NCI-H460 (cell line): Measurements from ENCODE around the gene DLG2. TPM values are rescaled to one million over a fixed set of nuclear protein-coding genes. Genes with fewer than 3 reads are reported as not detected.
"Not testable (repeated sequence)": the region's sequence is repeated elsewhere in the genome, so short reads cannot be mapped to it uniquely, and the experiment has no call there.

Experiments used
- DNase-seq: peaks from one replicate; pipeline ENCODE4 v3.0.0-alpha.2; 2016; ENCODE audit warnings: low read depth; ENCODE audit errors: extremely low read depth
- total RNA-seq: library from RNA; depleted of rRNA; stranded (reverse); fragments of >200 nt; shearing (Covaris generic); gene quantifications from 2 replicates; pipeline ENCODE4 v1.2.3, GENCODE V29; 2014

Gene DLG2
- total RNA-seq, 1 experiment from 2014 or later, result 115 TPM

DNA sequence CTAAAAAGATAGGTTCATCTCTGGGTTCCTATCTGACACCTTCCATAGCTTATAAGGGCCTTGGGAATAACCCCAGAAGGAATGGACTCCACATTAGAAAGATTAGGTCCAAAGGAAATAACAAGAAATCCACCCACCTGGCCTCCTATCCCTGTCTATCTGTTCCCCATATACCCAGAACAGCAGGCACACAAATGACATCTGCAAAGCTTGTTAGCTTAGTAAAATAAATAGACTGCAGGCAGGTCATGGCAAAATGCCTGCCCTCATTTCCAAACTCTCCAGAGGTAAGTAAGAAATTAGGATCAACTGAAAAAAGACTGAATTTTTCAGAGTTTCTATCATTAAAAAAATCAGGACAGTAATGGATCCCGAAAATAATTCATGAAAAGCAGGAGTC lies 489.5 kb downstream of the DLG2 start:
- DNase-seq, result no peak

GRCh38 chr11:85133636-85134035 lies 493.5 kb downstream of the DLG2 start:
- DNase-seq, result no peak

DNA sequence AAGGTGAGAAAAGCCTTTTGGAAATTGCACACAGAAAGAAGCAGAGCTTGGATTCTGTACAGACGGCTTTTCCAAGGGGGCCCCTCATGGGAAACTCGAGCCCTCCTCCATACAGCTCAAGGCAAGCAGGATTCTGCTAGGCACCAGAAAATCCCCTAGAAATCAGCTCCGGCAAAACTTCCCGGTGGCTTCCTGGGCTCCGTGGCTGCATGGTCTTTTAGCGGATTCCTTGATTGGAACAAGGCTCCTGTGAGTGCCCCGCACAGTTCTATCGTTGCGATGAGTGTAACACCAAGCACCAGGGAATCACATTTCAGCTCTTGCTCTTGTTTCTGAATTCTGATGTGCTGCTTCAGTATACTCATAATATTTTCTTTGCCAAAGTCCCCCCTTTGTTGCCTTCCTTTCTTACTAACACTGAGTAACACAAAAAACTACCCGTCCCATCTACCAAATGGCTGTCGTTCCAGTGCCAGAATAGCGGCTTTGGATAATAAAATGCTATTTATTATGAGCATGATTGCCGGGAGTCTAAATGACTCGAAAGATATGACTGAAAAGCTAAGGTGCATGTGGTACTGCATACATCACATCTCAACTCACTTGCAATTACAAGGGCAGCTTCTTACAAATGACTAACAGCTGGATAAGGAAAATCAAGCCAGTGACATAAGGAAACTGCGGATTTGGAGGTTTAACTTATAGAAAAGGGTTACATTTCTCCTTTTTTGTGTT lies 494.1 kb downstream of the DLG2 start:
- DNase-seq, result no peak

GRCh38 chr11:85127349-85127748 lies 499.8 kb downstream of the DLG2 start:
- no peak for DNase-seq

DNA sequence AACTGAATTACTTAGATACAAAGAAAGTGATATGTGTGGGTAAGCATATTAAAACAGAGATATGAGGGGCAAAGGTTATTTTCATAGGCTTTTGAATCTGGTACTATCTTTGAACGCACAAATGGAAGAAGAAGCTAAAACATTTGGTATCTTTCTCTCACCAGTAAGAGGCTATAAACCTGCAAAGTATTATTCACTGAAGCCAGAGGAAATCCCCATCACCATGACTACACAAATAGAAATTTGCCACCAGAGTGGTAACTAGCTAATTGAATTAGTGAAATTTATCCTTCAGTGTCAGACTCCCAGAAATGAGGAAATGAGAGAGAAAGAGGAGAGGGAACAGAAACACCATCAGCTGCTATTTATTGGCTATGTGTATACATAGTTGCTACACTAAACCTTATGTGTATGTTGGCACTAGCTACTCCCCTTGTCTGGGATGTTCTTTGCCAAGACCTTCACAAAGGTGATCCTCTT lies 503.4 kb downstream of the DLG2 start:
- DNase-seq, result no peak

DNA sequence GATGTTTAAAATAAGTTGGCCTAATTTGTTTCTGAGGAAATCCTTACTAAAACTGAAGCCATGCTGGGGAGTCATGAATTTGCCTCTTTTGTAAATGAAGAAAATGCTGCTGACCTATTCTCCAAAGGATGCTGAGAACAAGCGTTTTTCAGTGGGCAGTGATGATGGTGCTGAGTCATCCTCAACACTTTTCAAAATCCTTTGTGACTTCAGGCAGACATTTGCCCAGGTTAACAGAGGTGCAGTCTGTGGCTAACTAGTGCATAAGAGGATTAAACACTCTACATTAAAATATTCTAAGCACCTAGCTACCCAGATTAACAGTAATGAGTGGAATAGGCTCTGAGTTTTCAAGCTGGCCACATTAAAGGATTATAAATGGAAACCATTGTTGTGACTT lies 509.0 kb downstream of the DLG2 start:
- DNase-seq, result no peak

- no peak for DNase-seq
Measured at GRCh38 chr11:85115798-85116197, 511.3 kb downstream of the DLG2 start.

- DNase-seq, result no peak
Measured at GRCh38 chr11:85114786-85115185, 512.4 kb downstream of the DLG2 start.

GRCh38 chr11:85110246-85110645 lies 516.9 kb downstream of the DLG2 start:
- DNase-seq, result not testable (repeated sequence)

GRCh38 chr11:85109141-85109540 lies 518.0 kb downstream of the DLG2 start:
- DNase-seq, result no peak

DNA sequence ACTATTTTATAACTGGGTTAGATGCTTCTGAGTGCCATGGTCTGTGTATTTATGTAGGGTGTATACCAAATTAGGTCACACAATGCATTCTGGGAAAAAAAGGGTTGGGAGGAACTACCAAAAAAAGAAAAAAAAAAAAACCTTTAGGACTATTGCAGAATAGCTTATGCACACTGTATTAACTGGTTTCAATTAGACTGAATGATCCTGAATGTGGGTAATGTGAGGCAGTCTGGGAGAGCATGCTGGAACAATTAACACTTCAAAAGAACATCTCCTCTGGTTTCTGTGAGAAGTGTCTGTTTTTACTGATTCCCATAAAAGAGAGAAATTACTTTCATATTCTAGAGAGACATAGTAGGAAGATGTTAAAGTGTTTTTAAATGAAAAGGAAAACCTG lies 521.3 kb downstream of the DLG2 start:
- DNase-seq, result no peak

DNA sequence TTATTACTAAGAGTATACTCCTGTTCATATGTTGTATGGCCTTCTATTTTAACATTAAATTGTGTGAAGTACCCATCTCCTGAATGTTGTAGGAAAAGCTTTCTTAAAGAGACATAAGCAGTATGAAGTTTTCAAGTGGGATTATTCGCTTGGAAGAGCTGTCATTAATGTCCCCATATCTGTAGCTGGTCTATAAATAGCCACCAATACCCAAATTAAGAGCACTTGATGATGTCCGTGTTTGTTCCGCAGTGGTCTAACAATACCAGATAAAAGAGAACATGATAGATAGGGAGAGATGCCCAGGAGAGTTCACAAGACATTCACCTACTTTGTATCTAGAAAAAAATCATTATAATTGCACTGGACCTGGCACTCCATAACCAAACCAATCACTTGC lies 527.6 kb downstream of the DLG2 start:
- no peak for DNase-seq

GRCh38 chr11:85098996-85099395 lies 528.1 kb downstream of the DLG2 start:
- DNase-seq, result no peak

DNA sequence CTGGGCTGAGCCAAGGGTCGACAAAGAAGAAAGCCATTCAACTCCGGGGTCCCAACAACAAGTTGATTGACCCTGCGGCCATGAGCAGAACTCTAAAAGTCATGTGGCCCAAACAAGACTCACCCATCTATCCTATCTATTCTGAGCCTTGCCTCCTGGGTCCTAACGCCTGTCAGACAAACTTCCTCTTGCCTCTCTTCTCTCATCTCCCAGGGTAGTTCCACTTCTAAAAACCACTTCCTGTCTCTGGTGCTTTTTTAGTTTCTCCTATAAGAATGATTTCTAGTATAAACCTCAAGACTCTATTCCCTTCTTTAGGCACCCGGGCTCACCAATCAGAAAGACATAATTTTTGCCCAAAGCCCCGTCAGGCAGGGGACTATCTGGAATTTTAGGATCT lies 530.2 kb downstream of the DLG2 start:
- DNase-seq, result no peak

GRCh38 chr11:85095239-85095638 lies 531.9 kb downstream of the DLG2 start:
- no peak for DNase-seq

DNA sequence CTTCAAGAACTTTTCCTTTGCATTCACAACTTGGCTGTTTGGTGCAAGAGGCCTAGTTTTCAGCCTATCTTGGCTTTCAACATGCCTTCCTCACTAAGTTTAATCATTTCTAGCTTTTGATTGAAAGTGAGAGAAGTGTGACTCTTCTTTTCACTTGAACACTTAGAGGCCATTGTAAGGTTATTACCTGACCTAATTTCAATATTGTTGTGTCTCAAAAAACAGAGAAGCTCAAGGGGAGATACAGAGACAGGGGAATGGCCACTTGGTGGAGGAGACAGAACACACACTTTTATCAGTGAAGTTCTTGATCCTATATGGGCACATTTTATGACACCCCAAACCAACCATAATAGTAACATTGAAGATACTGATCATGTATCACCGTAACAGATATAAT lies 532.3 kb downstream of the DLG2 start:
- no peak for DNase-seq

DNA sequence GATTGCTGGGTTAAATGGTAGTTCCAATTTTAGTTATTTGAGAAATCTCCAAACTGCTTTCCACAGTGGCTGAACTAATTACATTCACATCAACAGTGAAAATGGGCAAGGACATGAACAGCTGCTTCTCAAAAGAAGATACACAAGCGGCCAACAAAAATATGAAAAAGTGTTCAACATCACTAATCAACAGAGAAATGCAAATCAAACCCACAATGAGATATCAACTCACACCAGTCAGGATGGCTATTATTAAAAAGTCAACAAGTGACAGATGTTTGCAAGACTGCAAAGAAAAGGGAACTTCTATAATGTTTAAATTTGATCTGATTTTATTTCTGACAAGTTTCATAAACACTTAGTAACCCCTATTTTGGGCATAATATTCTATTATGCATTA lies 537.5 kb downstream of the DLG2 start:
- no peak for DNase-seq

- no peak for DNase-seq
Measured at GRCh38 chr11:85088286-85088685, 538.9 kb downstream of the DLG2 start.

DNA sequence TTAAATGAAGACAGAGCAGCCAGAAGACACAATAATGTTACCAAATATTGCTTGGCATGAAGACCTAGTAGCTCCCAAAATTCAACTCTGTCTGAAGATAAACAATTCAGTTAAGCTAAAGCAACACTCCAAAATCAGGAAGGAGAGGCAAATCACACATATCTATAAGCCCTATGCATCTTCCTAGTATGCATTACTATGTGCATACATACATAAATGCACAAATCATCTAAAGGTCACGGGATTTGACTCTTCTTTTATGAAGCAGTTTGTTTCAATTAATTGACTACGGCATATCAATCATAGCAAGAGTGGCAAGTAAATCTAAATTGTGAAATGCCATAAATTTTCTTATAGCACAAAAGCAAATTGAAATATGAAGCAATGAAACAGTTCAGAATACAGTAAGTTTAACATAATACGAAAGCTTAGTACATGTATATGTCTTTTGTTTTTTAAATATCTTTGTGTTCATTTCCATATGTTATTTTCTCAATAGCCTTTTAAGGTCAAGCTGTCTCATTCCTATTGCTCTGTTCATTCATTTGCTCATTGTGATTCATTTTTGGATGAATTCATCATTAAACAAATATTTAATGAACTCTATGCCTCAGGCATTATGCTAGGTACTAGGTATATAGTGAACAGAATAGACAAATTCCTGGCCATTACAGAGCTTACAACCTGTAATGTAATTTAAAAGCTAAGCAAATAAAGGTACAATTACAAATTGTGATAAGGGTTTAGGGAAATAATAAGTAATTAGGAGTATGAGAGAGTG lies 540.5 kb downstream of the DLG2 start:
- no peak for DNase-seq

DNA sequence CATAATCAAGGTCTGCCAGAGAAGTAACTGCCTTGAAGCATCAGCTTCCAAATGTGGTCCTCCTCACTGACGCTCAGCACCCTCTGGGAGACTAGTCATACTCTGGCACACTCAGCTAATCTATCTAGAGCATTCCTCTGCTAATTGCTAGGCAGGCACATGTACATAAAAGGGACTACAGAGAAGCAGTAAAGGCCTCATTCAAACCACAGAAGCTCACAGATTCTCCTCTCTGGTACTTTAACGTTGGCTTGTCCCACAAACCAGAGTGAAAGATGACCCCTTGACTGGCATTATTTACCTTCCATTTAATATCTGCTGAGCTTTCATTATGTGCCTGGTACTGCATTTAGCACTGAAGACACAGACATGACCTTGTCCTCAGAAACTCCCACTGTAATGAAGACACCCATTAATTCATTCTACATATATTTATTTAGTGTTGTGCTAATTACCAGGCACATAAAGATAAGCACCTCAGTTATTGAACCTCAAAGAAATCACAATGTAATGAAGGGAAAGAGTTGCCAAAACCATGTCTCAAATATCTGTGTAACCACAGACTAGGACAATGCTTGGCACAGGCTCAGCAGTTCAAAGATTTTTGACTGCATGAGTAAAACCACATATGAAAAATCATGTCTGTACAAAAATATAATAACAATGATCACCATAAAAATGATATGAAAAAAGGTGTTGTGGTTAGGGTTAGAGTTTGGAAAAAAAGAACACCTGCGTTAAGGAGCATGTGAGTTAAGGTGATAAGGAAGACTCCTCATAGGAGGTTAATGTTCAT lies 550.4 kb downstream of the DLG2 start:
- no peak for DNase-seq

DNA sequence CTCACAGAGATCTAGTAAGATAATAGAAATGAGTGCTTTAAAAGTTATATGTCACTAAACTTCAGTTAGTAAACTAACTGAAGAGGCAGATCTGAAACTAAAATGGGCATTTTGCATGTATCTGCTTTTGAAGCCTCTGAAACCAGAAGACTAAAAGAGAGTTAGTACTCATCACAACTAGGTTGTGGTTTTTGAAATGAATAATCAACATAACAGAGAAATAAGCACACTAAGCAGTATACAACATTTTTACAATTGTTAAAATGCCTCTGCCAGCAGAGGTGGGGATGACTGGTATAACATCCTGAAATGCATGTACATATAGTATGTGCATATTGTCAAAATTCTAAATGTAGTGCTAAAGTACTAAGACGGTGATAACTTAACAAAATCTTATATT lies 564.5 kb downstream of the DLG2 start:
- DNase-seq, result no peak
